GM12878 (cell line): Measurements from ENCODE around the gene DNA2. TPM values are rescaled to one million over a fixed set of nuclear protein-coding genes. Genes with fewer than 3 reads are reported as not detected.

Source experiments
- ATAC-seq: fragments of 200-7000 bp; cut with Tn5 transposase; 3 replicates; pipeline ENCODE4 v1.9.1; 2020; ENCODE audit warnings: mild to moderate bottlenecking, moderate library complexity
- BruUV-seq: library from RNA; stranded (reverse); fragments of 400-500 nt; replicated peaks from 2 replicates; lab custom pipeline; 2021; lab: Mats Ljungman, UMichigan
- CTCF ChIA-PET: fragments of 300-600 bp; sonication (Branson Sonifier 250); formaldehyde crosslinking; extraction: SDS; loops from one replicate; lab custom pipeline; 2021; ENCODE audit warnings: inconsistent platforms; lab: Yijun Ruan, JAX
- POLR2A ChIA-PET: fragments of 350-600 bp; formaldehyde crosslinking; extraction: SDS; loops from one replicate; lab custom pipeline; 2021; ENCODE audit warnings: inconsistent platforms; lab: Charles Lee
- RAD21 ChIA-PET: fragments of 300-600 bp; sonication (Branson Sonifier 250); formaldehyde crosslinking; loops from one replicate; lab custom pipeline; 2023; ENCODE audit warnings: antibody characterized with exemption; ENCODE audit not compliant: unreplicated experiment; lab: Charles Lee
- SMC1A ChIA-PET: fragments of 300-600 bp; sonication (Branson Sonifier 250); formaldehyde crosslinking; loops from one replicate; lab custom pipeline; 2023; ENCODE audit not compliant: unreplicated experiment, uncharacterized antibody; lab: Charles Lee
- DNase-seq: peaks from one replicate; pipeline ENCODE4 v3.0.0-alpha.2; 2011; ENCODE audit warnings: low read depth, low spot score
- FAIRE-seq: peaks from 3 replicates; lab custom pipeline; 2011; peaks lifted over from hg19 to GRCh38; lab: Jason Lieb, UNC
- H2AFZ ChIP-seq: 2 replicates; pipeline ENCODE4 v1.6.0; 2011; ENCODE audit warnings: low read depth, low read length, control low read depth; ENCODE audit not compliant: control insufficient read depth
- H3K27ac ChIP-seq: 2 replicates; pipeline ENCODE4 v1.5.1; 2011; ENCODE audit warnings: control low read depth; ENCODE audit not compliant: control insufficient read depth, insufficient read depth
- H3K27me3 ChIP-seq, 2 experiments: replicated peaks in 1 of 2; 2 replicates each; pipeline versions ENCODE4 v1.6.0 to v1.6.1; 2011; ENCODE audit warnings: low read length in 1 of 2; ENCODE audit not compliant: control insufficient read depth in 2 of 2, insufficient read depth in 2 of 2
- H3K36me3 ChIP-seq, 2 experiments: 2 replicates each; pipeline ENCODE4 v1.5.1; 2011; ENCODE audit warnings: low read length in 1 of 2; ENCODE audit not compliant: control insufficient read depth in 2 of 2, insufficient read depth in 2 of 2
- H3K4me1 ChIP-seq: 2 replicates; pipeline ENCODE4 v1.6.1; 2011; ENCODE audit warnings: mild to moderate bottlenecking, low read length, moderate library complexity, mixed read lengths; ENCODE audit not compliant: control insufficient read depth, insufficient read depth
- H3K4me2 ChIP-seq: 2 replicates; pipeline ENCODE4 v1.6.0; 2011; ENCODE audit warnings: control low read depth; ENCODE audit not compliant: control insufficient read depth, insufficient read depth
- H3K4me3 ChIP-seq: fragments of 200-600 bp; sonication (generic); 2 replicates; pipeline ENCODE4 v1.5.1; 2016
- H3K79me2 ChIP-seq: 2 replicates; pipeline ENCODE4 v1.6.0; 2011; ENCODE audit warnings: low read length; ENCODE audit not compliant: control insufficient read depth, insufficient read depth
- H3K9ac ChIP-seq: 2 replicates; pipeline ENCODE4 v1.8.0; 2011; ENCODE audit warnings: low read length, control low read depth, mixed read lengths; ENCODE audit not compliant: control insufficient read depth, insufficient read depth
- H3K9me3 ChIP-seq: replicated peaks from 3 replicates; pipeline ENCODE4 v1.5.1; 2011; ENCODE audit warnings: mild to moderate bottlenecking, low read length; ENCODE audit not compliant: control insufficient read depth, insufficient read depth
- H4K20me1 ChIP-seq: 2 replicates; pipeline ENCODE4 v1.6.0; 2011; ENCODE audit not compliant: control insufficient read depth, insufficient read depth
- ASH2L ChIP-seq: fragments of 300-600, 200-600 bp; sonication (generic); IDR thresholded peaks from 2 replicates; pipeline ENCODE4 v1.6.1; 2017; ENCODE audit warnings: low read depth, mild to moderate bottlenecking, borderline replicate concordance
- BHLHE40 ChIP-seq, 2 experiments: fragments of 450-650 bp in 1 of 2; IDR thresholded peaks; 2 replicates each; pipeline ENCODE4 v1.6.1; 2011 to 2017; ENCODE audit warnings: low read depth in 2 of 2, borderline replicate concordance in 1 of 2, improper control_type of control experiment in 1 of 2, low read length in 1 of 2, mild to moderate bottlenecking in 1 of 2
- CBX3 ChIP-seq: fragments of 200-600 bp; sonication (generic); IDR thresholded peaks from 2 replicates; pipeline ENCODE4 v1.6.1; 2016; ENCODE audit warnings: low read depth, borderline replicate concordance
- CBX5 ChIP-seq: sonication (generic); IDR thresholded peaks from 2 replicates; pipeline ENCODE4 v1.6.1; 2016; ENCODE audit warnings: low read depth, moderate library complexity, mild to moderate bottlenecking, inconsistent platforms
- CHD4 ChIP-seq: fragments of 200-600 bp; sonication (generic); IDR thresholded peaks from 2 replicates; pipeline ENCODE4 v1.6.1; 2016; ENCODE audit warnings: mild to moderate bottlenecking
- DPF2 ChIP-seq: fragments of 450-650 bp; IDR thresholded peaks from 2 replicates; pipeline ENCODE4 v1.6.1; 2017; ENCODE audit warnings: mild to moderate bottlenecking
- HDAC2 ChIP-seq: fragments of 200-600 bp; sonication (generic); IDR thresholded peaks from 2 replicates; pipeline ENCODE4 v1.6.1; 2017
- HDAC6 ChIP-seq: fragments of 200-600 bp; sonication (generic); IDR thresholded peaks from one replicate; pipeline ENCODE4 v1.8.0; 2017; ENCODE audit warnings: antibody characterized with exemption; ENCODE audit not compliant: unreplicated experiment
- IKZF1 ChIP-seq: fragments of 450-650 bp; conservative IDR thresholded peaks from 2 replicates; pipeline ENCODE4 v1.6.1; 2017; ENCODE audit warnings: antibody characterized with exemption, mild to moderate bottlenecking
- IRF4 ChIP-seq: IDR thresholded peaks from 2 replicates; pipeline ENCODE4 v1.6.1; 2011; ENCODE audit warnings: low read depth, low read length
- KAT2A ChIP-seq: conservative IDR thresholded peaks from 2 replicates; pipeline ENCODE4 v1.6.1; 2011; ENCODE audit warnings: low read depth, low read length; ENCODE audit not compliant: control insufficient read depth
- NFYA ChIP-seq: IDR thresholded peaks from 2 replicates; pipeline ENCODE4 v1.6.1; 2011; ENCODE audit warnings: low read depth, mild to moderate bottlenecking, low read length, improper control_type of control experiment, borderline replicate concordance
- NR2C1 ChIP-seq: fragments of 450-650 bp; IDR thresholded peaks from 2 replicates; pipeline ENCODE4 v1.6.1; 2017; ENCODE audit warnings: antibody characterized with exemption, mild to moderate bottlenecking, moderate library complexity
- PML ChIP-seq: IDR thresholded peaks from 2 replicates; pipeline ENCODE4 v1.6.1; 2012; ENCODE audit warnings: low read length, inconsistent platforms
- STAT3 ChIP-seq: IDR thresholded peaks from 2 replicates; pipeline ENCODE4 v1.6.1; 2011; ENCODE audit warnings: low read depth, low read length, improper control_type of control experiment
- TCF7 ChIP-seq: IDR thresholded peaks from 2 replicates; pipeline ENCODE4 v1.6.1; 2014; ENCODE audit warnings: antibody characterized with exemption, borderline replicate concordance
- ZBED1 ChIP-seq: IDR thresholded peaks from 2 replicates; pipeline ENCODE4 v1.6.1; 2016; ENCODE audit warnings: borderline replicate concordance
- WGBS: methylation state at CpG from one replicate; pipeline ENCODE4 v1.1.6; 2016; ENCODE audit warnings: low lambda C conversion rate; ENCODE audit not compliant: insufficient replicate concordance, insufficient coverage; ENCODE audit errors: missing lambda C conversion rate; 5-methylcytosine and 5-hydroxymethylcytosine counted together
- in situ Hi-C: fragments of 300-500 bp; cut with MboI; formaldehyde crosslinking; loops from 9 replicates; pipeline ENCODE4 v1.14.3; 2018; ENCODE audit warnings: mixed read lengths
- intact Hi-C: fragments of 100-400 bp; cut with micrococcal nuclease; formaldehyde crosslinking; loops from one replicate; pipeline ENCODE4 v1.14.2; 2022; ENCODE audit not compliant: unreplicated experiment
- polyA plus RNA-seq, 11 experiments: library from polyadenylated mRNA; depleted of rRNA in 4 of 11; unstranded in 6 of 11; stranded (reverse) in 5 of 11; fragments of >200 nt; fragmentation: Nextera tagmentation in 4 of 11; fragmentation: Illumina TruSeq in 1 of 11; extraction: Ambion mirVana in 4 of 11; extraction: Trizol in 1 of 11; gene quantifications; 1 replicate in 1 of 11; 2 replicates in 10 of 11; pipeline versions ENCODE4 v1.2.1 to v1.2.3, GENCODE V29; 2011 to 2016; ENCODE audit warnings: inconsistent platforms in 2 of 11, missing spikeins in 2 of 11, low read depth in 1 of 11
- total RNA-seq, 4 experiments: library from RNA; depleted of rRNA in 3 of 4; stranded (reverse); fragments of >200 nt in 3 of 4; fragmentation: Illumina TruSeq in 1 of 4; extraction: Trizol in 1 of 4; gene quantifications; 2 replicates each; pipeline versions ENCODE4 v1.2.1 to v1.2.3, GENCODE V29; 2013 to 2021
- TF ChIP-seq, protein P1 (sequence below): IDR thresholded peaks from 2 replicates; pipeline ENCODE4 v1.6.1; 2012; ENCODE audit warnings: improper control_type of control experiment, low read depth, low read length; ENCODE audit not compliant: insufficient replicate concordance

The DNA2 gene
- total and polyA plus RNA-seq, 10 of the 15 experiments (the other 5 are each of a cell fraction or from before 2014, with no cell fraction given): 17.7 to 41.8 (median 28.4) TPM

- no peak for FAIRE-seq
- Histone ChIP-seq H3K27ac (no peak overlapping the region), H3K4me3 (no peak overlapping the region)
Observed at GRCh38 chr10:68428396-68429104, 43.2 kb downstream of the DNA2 start.

More at GRCh38 chr10:68428396-68429104, 43.2 kb downstream of the DNA2 start:
- no peaks in the 10 kb centered on the region for H3K4me1 ChIP-seq
- DNase-seq: no peak
- BruUV-seq: no TSS peak
- no peaks in the 10 kb centered on the region for H3K79me2 ChIP-seq
- WGBS: 100% methylated on average over 5 of the region's 5 CpGs
- CTCF ChIA-PET: interaction anchor here (0.6 kb wide), 1 partner anchor 52 kb away, joined by 3 read pairs; no protein-coding TSS in a partner anchor
- intact Hi-C loops: no loop called here
- ATAC-seq: no peak
- no peaks in the 10 kb centered on the region for H4K20me1 ChIP-seq
- H3K4me2 ChIP-seq: no peak overlapping the region
- RAD21 ChIA-PET: no interaction called here
- H3K36me3 ChIP-seq: peaks cover 2 to 13% of the 10 kb centered on the region in 2 experiments; a peak in 2 of 4 replicates
- in situ Hi-C loops: no loop called here
- H3K27me3 ChIP-seq: no peaks in the 10 kb centered on the region
- H2AFZ ChIP-seq: no peak overlapping the region
- POLR2A ChIA-PET: interaction anchor here (0.6 kb wide), 2 partner anchors 49 to 203 kb away, joined by 3 to 5 read pairs; no protein-coding TSS in a partner anchor
- TF ChIP-seq CBX5 (no peak), PML (no peak), NR2C1 (no peak), NFYA (no peak), TCF7 (no peak), BHLHE40 (IDR thresholded peaks at IDR 0.05; ENCODE audit: borderline replicate concordance in 1 of 2, low read depth in 2 of 2, low read length in 1 of 2) (no peak), IKZF1 (no peak), ZBED1 (no peak), STAT3 (no peak), IRF4 (no peak), CHD4 (no peak), DPF2 (no peak), HDAC6 (no peak), HDAC2 (no peak), CBX3 (no peak), ASH2L (no peak), KAT2A (no peak)
- TF ChIP-seq, protein P1, sequence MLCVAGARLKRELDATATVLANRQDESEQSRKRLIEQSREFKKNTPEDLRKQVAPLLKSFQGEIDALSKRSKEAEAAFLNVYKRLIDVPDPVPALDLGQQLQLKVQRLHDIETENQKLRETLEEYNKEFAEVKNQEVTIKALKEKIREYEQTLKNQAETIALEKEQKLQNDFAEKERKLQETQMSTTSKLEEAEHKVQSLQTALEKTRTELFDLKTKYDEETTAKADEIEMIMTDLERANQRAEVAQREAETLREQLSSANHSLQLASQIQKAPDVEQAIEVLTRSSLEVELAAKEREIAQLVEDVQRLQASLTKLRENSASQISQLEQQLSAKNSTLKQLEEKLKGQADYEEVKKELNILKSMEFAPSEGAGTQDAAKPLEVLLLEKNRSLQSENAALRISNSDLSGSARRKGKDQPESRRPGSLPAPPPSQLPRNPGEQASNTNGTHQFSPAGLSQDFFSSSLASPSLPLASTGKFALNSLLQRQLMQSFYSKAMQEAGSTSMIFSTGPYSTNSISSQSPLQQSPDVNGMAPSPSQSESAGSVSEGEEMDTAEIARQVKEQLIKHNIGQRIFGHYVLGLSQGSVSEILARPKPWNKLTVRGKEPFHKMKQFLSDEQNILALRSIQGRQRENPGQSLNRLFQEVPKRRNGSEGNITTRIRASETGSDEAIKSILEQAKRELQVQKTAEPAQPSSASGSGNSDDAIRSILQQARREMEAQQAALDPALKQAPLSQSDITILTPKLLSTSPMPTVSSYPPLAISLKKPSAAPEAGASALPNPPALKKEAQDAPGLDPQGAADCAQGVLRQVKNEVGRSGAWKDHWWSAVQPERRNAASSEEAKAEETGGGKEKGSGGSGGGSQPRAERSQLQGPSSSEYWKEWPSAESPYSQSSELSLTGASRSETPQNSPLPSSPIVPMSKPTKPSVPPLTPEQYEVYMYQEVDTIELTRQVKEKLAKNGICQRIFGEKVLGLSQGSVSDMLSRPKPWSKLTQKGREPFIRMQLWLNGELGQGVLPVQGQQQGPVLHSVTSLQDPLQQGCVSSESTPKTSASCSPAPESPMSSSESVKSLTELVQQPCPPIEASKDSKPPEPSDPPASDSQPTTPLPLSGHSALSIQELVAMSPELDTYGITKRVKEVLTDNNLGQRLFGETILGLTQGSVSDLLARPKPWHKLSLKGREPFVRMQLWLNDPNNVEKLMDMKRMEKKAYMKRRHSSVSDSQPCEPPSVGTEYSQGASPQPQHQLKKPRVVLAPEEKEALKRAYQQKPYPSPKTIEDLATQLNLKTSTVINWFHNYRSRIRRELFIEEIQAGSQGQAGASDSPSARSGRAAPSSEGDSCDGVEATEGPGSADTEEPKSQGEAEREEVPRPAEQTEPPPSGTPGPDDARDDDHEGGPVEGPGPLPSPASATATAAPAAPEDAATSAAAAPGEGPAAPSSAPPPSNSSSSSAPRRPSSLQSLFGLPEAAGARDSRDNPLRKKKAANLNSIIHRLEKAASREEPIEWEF: no peak
- H3K9ac ChIP-seq: no peak overlapping the region
- no peaks in the 10 kb centered on the region for H3K9me3 ChIP-seq
- SMC1A ChIA-PET: interaction anchor here (0.6 to 0.9 kb wide), 3 partner anchors 472 to 585 kb away, joined by 3 read pairs; partner anchors contain the start of gene DDX50
